HG03521 (cell line): ENCODE data around the gene KRIT1.

Experiments
- ATAC-seq: cut with Tn5 transposase; IDR thresholded peaks from one replicate; pipeline ENCODE4 v1.9.1; 2021; ENCODE audit warnings: mild to moderate bottlenecking, moderate library complexity; ENCODE audit not compliant: unreplicated experiment

Gene KRIT1

GRCh38 chr7:92158660-92159575 is 86.8 kb downstream of the KRIT1 start:
- peak; percentile 71 for ATAC-seq

- ATAC-seq = no peak
Measured at GRCh38 chr7:92156990-92157389, 88.7 kb downstream of the KRIT1 start.

- no peak for ATAC-seq
Measured at GRCh38 chr7:92155108-92155739, 90.5 kb downstream of the KRIT1 start.

GRCh38 chr7:92150450-92151017 is 95.2 kb downstream of the KRIT1 start:
- no peak for ATAC-seq

- ATAC-seq = no peak
Measured at GRCh38 chr7:92149736-92150239, 95.9 kb downstream of the KRIT1 start.
